H1 (cell line): ENCODE results near the gene EN2. TPM values are rescaled to one million over a fixed set of nuclear protein-coding genes. Genes with fewer than 3 reads are reported as not detected.

Experiments
- CTCF ChIA-PET: fragments of 300-600 bp; sonication (Branson Sonifier 250); formaldehyde crosslinking; loops from one replicate; lab custom pipeline; 2021; ENCODE audit not compliant: partially characterized antibody; lab: Charles Lee
- POLR2A ChIA-PET: fragments of 300-600 bp; sonication (Branson Sonifier 250); formaldehyde crosslinking; loops from one replicate; lab custom pipeline; 2021; ENCODE audit warnings: inconsistent platforms; ENCODE audit not compliant: partially characterized antibody; lab: Charles Lee
- DNase-seq, 2 experiments: peaks; one replicate each; pipeline versions ENCODE4 v3.0.0 to v3.0.0-alpha.2; 2010 to 2022; ENCODE audit warnings: low spot score in 2 of 2, low read depth in 1 of 2, mixed read lengths in 1 of 2
- FAIRE-seq: peaks from 2 replicates; lab custom pipeline; 2011; peaks lifted over from hg19 to GRCh38; lab: Jason Lieb, UNC
- H2AFZ ChIP-seq: 2 replicates; pipeline ENCODE4 v1.8.1; 2012; ENCODE audit warnings: low read length, inconsistent platforms
- H2AK5ac ChIP-seq: 2 replicates; pipeline ENCODE4 v1.6.1; 2013; ENCODE audit warnings: low read depth, low read length
- H2BK120ac ChIP-seq: replicated peaks from 2 replicates; pipeline ENCODE3; 2013; ENCODE audit warnings: low read depth, low read length, inconsistent platforms
- H2BK12ac ChIP-seq: 2 replicates; pipeline ENCODE4 v1.6.1; 2013; ENCODE audit warnings: low read depth, low read length
- H2BK15ac ChIP-seq: 2 replicates; pipeline ENCODE4 v1.6.1; 2013; ENCODE audit warnings: low read length
- H2BK20ac ChIP-seq: 2 replicates; pipeline ENCODE4 v1.6.1; 2013; ENCODE audit warnings: low read length
- H2BK5ac ChIP-seq: 2 replicates; pipeline ENCODE4 v1.6.1; 2013; ENCODE audit warnings: low read depth, low read length
- H3K14ac ChIP-seq: 2 replicates; pipeline ENCODE4 v1.6.1; 2013; ENCODE audit warnings: inconsistent platforms; ENCODE audit not compliant: insufficient read length
- H3K18ac ChIP-seq: 2 replicates; pipeline ENCODE4 v1.6.1; 2013; ENCODE audit warnings: low read length; ENCODE audit errors: extremely low read depth
- H3K23ac ChIP-seq: 2 replicates; pipeline ENCODE4 v1.6.1; 2013; ENCODE audit warnings: inconsistent platforms; ENCODE audit not compliant: insufficient read length
- H3K23me2 ChIP-seq: 2 replicates; pipeline ENCODE4 v1.6.1; 2013; ENCODE audit warnings: low read depth, low read length
- H3K27ac ChIP-seq: 2 replicates; pipeline ENCODE4 v1.6.1; 2011; ENCODE audit warnings: low read depth, low read length, inconsistent platforms
- H3K27me3 ChIP-seq, 4 experiments: replicated peaks in 1 of 4; 1 replicate in 1 of 4; 2 replicates in 3 of 4; pipeline versions ENCODE4 v1.6.1 to v1.8.1; 2011 to 2013; ENCODE audit warnings: low read length in 3 of 4, mild to moderate bottlenecking in 3 of 4, inconsistent platforms in 2 of 4, mixed read lengths in 2 of 4, moderate library complexity in 1 of 4; ENCODE audit not compliant: control insufficient read depth in 3 of 4, insufficient read depth in 3 of 4; ENCODE audit errors: extremely low read depth in 1 of 4
- H3K36me3 ChIP-seq, 4 experiments: 2 replicates each; pipeline versions ENCODE4 v1.6.1 to v1.8.1; 2011 to 2013; ENCODE audit warnings: mild to moderate bottlenecking in 4 of 4, low read length in 3 of 4, moderate library complexity in 2 of 4, control low read depth in 1 of 4, inconsistent platforms in 1 of 4; ENCODE audit not compliant: insufficient read depth in 4 of 4, control insufficient read depth in 2 of 4
- H3K4ac ChIP-seq: replicated peaks from 2 replicates; pipeline ENCODE3; 2013; ENCODE audit warnings: low read length, low read depth, mixed read lengths, inconsistent platforms; ENCODE audit not compliant: insufficient read length
- H3K4me1 ChIP-seq, 4 experiments: replicated peaks in 1 of 4; 1 replicate in 1 of 4; 2 replicates in 3 of 4; pipeline versions ENCODE4 v1.6.1 to v1.8.1; 2011 to 2013; ENCODE audit warnings: low read length in 3 of 4, inconsistent platforms in 2 of 4, mixed read lengths in 1 of 4; ENCODE audit not compliant: insufficient read depth in 4 of 4, control insufficient read depth in 3 of 4
- H3K4me2 ChIP-seq, 2 experiments: 2 replicates each; pipeline versions ENCODE4 v1.6.1 to v1.8.1; 2011 to 2013; ENCODE audit warnings: low read depth in 2 of 2, low read length in 2 of 2, control low read depth in 1 of 2, inconsistent platforms in 1 of 2, mild to moderate bottlenecking in 1 of 2; ENCODE audit not compliant: insufficient read depth in 1 of 2
- H3K4me3 ChIP-seq, 4 experiments: fragments of 200-600, 300-600 bp in 1 of 4; sonication (generic), shearing (Covaris generic), sonication (Bioruptor Twin) in 1 of 4; 2 replicates each; pipeline versions ENCODE4 v1.5.1 to v1.8.1; 2011 to 2016; ENCODE audit warnings: low read length in 4 of 4, low read depth in 3 of 4, control low read depth in 2 of 4, inconsistent platforms in 2 of 4, mild to moderate bottlenecking in 2 of 4, mixed read lengths in 1 of 4, moderate library complexity in 1 of 4; ENCODE audit not compliant: insufficient read depth in 2 of 4; ENCODE audit errors: extremely low read depth in 1 of 4
- H3K56ac ChIP-seq: replicated peaks from 2 replicates; pipeline ENCODE3; 2013; ENCODE audit warnings: low read depth, mild to moderate bottlenecking, mixed read lengths, low read length, inconsistent platforms; ENCODE audit not compliant: insufficient read length
- H3K79me1 ChIP-seq: 2 replicates; pipeline ENCODE4 v1.6.1; 2013; ENCODE audit warnings: low read depth, low read length, control low read depth
- H3K79me2 ChIP-seq, 2 experiments: 2 replicates each; pipeline versions ENCODE4 v1.6.1 to v1.8.1; 2012 to 2013; ENCODE audit warnings: low read length in 2 of 2, mild to moderate bottlenecking in 2 of 2, inconsistent platforms in 1 of 2; ENCODE audit not compliant: insufficient read depth in 2 of 2, control insufficient read depth in 1 of 2
- H3K9ac ChIP-seq, 4 experiments: replicated peaks in 1 of 4; 1 replicate in 1 of 4; 2 replicates in 3 of 4; pipeline versions ENCODE4 v1.6.1 to v1.8.1; 2011 to 2013; ENCODE audit warnings: low read depth in 3 of 4, low read length in 3 of 4, control low read depth in 2 of 4, mild to moderate bottlenecking in 2 of 4, moderate library complexity in 2 of 4, inconsistent platforms in 1 of 4; ENCODE audit errors: extremely low read depth in 1 of 4
- H3K9me3 ChIP-seq, 2 experiments: 2 replicates each; pipeline versions ENCODE4 v1.6.1 to v1.8.1; 2012 to 2013; ENCODE audit warnings: mild to moderate bottlenecking in 2 of 2, moderate library complexity in 2 of 2, control low read depth in 1 of 2, inconsistent platforms in 1 of 2, low read depth in 1 of 2, low read length in 1 of 2, mixed read lengths in 1 of 2; ENCODE audit not compliant: insufficient read depth in 2 of 2
- H4K20me1 ChIP-seq, 2 experiments: replicated peaks in 1 of 2; 2 replicates each; pipeline versions ENCODE3 to v1.8.1; 2011 to 2013; ENCODE audit warnings: inconsistent platforms in 2 of 2, low read length in 2 of 2, mild to moderate bottlenecking in 1 of 2; ENCODE audit not compliant: insufficient read depth in 2 of 2, control insufficient read depth in 1 of 2
- H4K5ac ChIP-seq: 2 replicates; pipeline ENCODE4 v1.6.1; 2013; ENCODE audit warnings: low read length, low read depth, mixed read lengths, inconsistent platforms; ENCODE audit not compliant: insufficient read length
- H4K8ac ChIP-seq: 2 replicates; pipeline ENCODE4 v1.8.0; 2013; ENCODE audit warnings: mild to moderate bottlenecking, moderate library complexity, low read length, inconsistent platforms; ENCODE audit not compliant: insufficient read depth; ENCODE audit errors: extremely low read depth
- H4K91ac ChIP-seq: replicated peaks from 2 replicates; pipeline ENCODE3; 2013; ENCODE audit warnings: low read length, mixed read lengths, inconsistent platforms; ENCODE audit not compliant: insufficient read length
- EZH2 ChIP-seq: fragments of 200-600 bp; sonication (generic); IDR thresholded peaks from 2 replicates; pipeline ENCODE4 v1.7.1; 2012; ENCODE audit warnings: low read depth, mild to moderate bottlenecking, moderate library complexity, low read length, inconsistent platforms; ENCODE audit not compliant: severe bottlenecking
- RFX5 ChIP-seq: IDR thresholded peaks from 2 replicates; pipeline ENCODE4 v1.6.1; 2011; ENCODE audit warnings: low read depth, low read length, improper control_type of control experiment, borderline replicate concordance
- RNF2 ChIP-seq: fragments of 200-900, 300-1000 bp; sonication (generic); IDR thresholded peaks from 2 replicates; pipeline ENCODE4 v1.7.1; 2016; ENCODE audit warnings: borderline replicate concordance, low read depth, mild to moderate bottlenecking, antibody characterized with exemption, low read length; ENCODE audit not compliant: poor library complexity, severe bottlenecking; ENCODE audit errors: missing control alignments
- SUZ12 ChIP-seq: fragments of 200-600 bp; sonication (generic); IDR thresholded peaks from 2 replicates; pipeline ENCODE4 v1.6.1; 2012; ENCODE audit warnings: mild to moderate bottlenecking, inconsistent platforms, low read length, moderate library complexity, mixed read lengths
- WGBS, 2 experiments: shearing (Covaris generic) in 1 of 2; methylation state at CpG; one replicate each; pipeline versions ENCODE4 v1.1.6 to v1.1.7; 2013 to 2015; ENCODE audit warnings: low lambda C conversion rate in 2 of 2, mixed read lengths in 2 of 2, inconsistent platforms in 1 of 2, low coverage in 1 of 2, missing lambda C conversion rate in 1 of 2; ENCODE audit not compliant: insufficient replicate concordance in 2 of 2, insufficient coverage in 1 of 2, insufficient read length in 1 of 2; ENCODE audit errors: extremely low coverage in 1 of 2, missing lambda C conversion rate in 1 of 2; 5-methylcytosine and 5-hydroxymethylcytosine counted together
- polyA plus RNA-seq, 7 experiments: library from polyadenylated mRNA; depleted of rRNA in 3 of 7; stranded (reverse) in 5 of 7; unstranded in 2 of 7; fragments of >200 nt in 5 of 7; fragments of 200-250 nt in 2 of 7; gene quantifications; 1 replicate in 5 of 7; 2 replicates in 1 of 7; 4 replicates in 1 of 7; pipeline versions ENCODE4 v1.2.1 to v1.2.3, GENCODE V29; 2011 to 2013; ENCODE audit warnings: missing spikeins in 2 of 7, mixed read lengths in 2 of 7
- total RNA-seq: library from RNA; stranded (reverse); fragmentation: NEBNext Ultra II Directional; extraction: Animal tissue kit (Norgen Biotek cat#: 25700); gene quantifications from 2 replicates; pipeline ENCODE4 v1.2.1, GENCODE V29; 2021

Gene EN2
- total and polyA plus RNA-seq, 2 of the 8 experiments (the other 6 are each of a cell fraction or from before 2014, with no cell fraction given) = not detected

DNA sequence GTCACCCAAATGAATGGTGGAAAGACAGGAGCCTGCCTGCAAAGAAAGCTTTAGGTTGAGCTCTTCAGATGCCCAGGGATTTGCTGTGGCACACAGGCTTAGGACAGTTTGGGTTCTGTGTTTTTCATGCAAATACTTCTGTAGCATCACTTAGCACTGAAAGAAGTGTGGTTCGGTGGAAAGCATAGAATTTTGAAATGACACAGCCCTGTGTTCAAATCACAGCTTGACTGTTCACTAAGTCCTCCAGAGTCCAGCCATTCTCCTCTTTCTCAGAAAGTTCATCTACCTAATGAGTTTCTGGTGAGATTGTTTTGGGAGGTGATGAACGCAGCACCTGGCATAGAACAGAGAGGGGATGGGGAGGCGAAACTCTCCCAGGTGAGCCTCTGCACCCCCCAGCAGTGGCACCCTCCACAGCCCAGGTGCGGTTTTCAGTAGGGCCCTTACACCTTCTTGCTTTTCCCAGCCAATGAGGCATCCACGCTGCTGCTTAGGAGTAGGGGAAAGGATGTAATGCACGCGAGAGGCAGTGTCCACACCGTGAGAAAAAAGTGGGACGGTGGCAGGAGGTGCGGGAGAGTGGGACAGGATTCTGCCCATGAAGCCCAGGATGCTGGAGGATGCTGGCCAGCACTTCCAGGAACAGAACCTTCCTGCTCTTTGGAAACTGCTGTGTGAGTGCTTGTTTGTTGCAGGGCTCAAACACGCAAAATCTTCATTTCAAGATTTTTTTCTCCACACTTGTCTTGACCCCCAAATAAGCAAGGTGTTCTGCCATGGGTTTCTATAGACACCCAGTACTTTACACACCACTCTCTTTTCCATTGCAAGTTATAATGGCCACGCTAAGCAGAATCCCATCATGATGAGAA is 11.6 kb downstream of the EN2 start:
- Histone ChIP-seq H2BK15ac (peak overlapping the region; percentile 97; the same call in 1 of the 2 replicates), H3K79me2 (no peaks in the 10 kb centered on the region), H3K36me3 (no peaks in the 10 kb centered on the region), H2BK12ac (peak overlapping the region; percentile 92), H3K18ac (no peak overlapping the region), H2BK120ac (no peak overlapping the region), H3K27me3 (peaks cover 98 to 100% (median 100%) of the 10 kb centered on the region in 4 experiments), H3K56ac (no peak overlapping the region), H3K4me2 (no peak overlapping the region; a peak in 1 of 4 replicates), H3K9ac (no peak overlapping the region), H4K91ac (no peak overlapping the region), H3K9me3 (no peaks in the 10 kb centered on the region), H3K79me1 (no peaks in the 10 kb centered on the region), H4K20me1 (peaks cover 17 to 26% of the 10 kb centered on the region in 2 experiments), H3K23ac (no peak overlapping the region), H2BK20ac (no peak overlapping the region), H3K4ac (no peak overlapping the region), H2BK5ac (no peak overlapping the region), H2AFZ (no peak overlapping the region), H4K5ac (no peak overlapping the region), H2AK5ac (peak overlapping the region; percentile 95), H4K8ac (no peak overlapping the region), H3K4me3 (no peak overlapping the region), H3K27ac (no peak overlapping the region), H3K23me2 (peaks cover 4% of the 10 kb centered on the region; the same call in 1 of the 2 replicates), H3K4me1 (peaks cover 7 to 32% (median 13%) of the 10 kb centered on the region in 4 experiments; a peak in 6 of 7 replicates), H3K14ac (no peak overlapping the region)
- TF ChIP-seq RNF2 = peak; percentile 68
- peak; percentile 75 for TF ChIP-seq EZH2
- TF ChIP-seq SUZ12 = peak; percentile 68
- no peak for TF ChIP-seq RFX5
- 18% methylated on average over 12 of the region's 12 CpGs; no CpG with 5 or more reads in 1 of the 2 experiments for WGBS, 2 experiments
- ChIA-PET POLR2A (interaction anchor here (1.7 kb wide), 1 partner anchor 22 kb away, joined by 4 read pairs; no protein-coding TSS in a partner anchor), CTCF (interaction anchor here (0.5 to 1.8 kb wide), 7 partner anchors 12 to 319 kb away, joined by 3 to 6 read pairs (median 3); no protein-coding TSS in a partner anchor)
- DNase-seq = peak in 1 of 2 experiments; percentile 35
- no peak for FAIRE-seq
